ENCODE measurements around the gene MUC5AC.
"Not testable (repeated sequence)": the region's sequence is repeated elsewhere in the genome, so short reads cannot be mapped to it uniquely, and the experiment has no call there.

MUC5AC gene

GRCh38 chr11:1238767-1239595 is 81.2 kb downstream of the MUC5AC start:
- DNase-seq = no peak

- no peak for DNase-seq
These were observed 81.9 kb downstream of the MUC5AC start for GRCh38 chr11:1239596-1240205.

GRCh38 chr11:1240771-1241170 is 83.0 kb downstream of the MUC5AC start:
- DNase-seq = no peak

- DNase-seq = no peak
These were observed 84.0 kb downstream of the MUC5AC start for GRCh38 chr11:1241706-1242105.

- no peak for DNase-seq
These were observed 84.5 kb downstream of the MUC5AC start for GRCh38 chr11:1242289-1242688.

GRCh38 chr11:1242751-1243150 is 85.0 kb downstream of the MUC5AC start:
- DNase-seq = not testable (repeated sequence)

- DNase-seq = not testable (repeated sequence)
These were observed 85.8 kb downstream of the MUC5AC start for GRCh38 chr11:1243521-1243920.

GRCh38 chr11:1244557-1244956 is 86.8 kb downstream of the MUC5AC start:
- DNase-seq = not testable (repeated sequence)

GRCh38 chr11:1245717-1246116 is 88.0 kb downstream of the MUC5AC start:
- not testable (repeated sequence) for DNase-seq

GRCh38 chr11:1246301-1246700 is 88.5 kb downstream of the MUC5AC start:
- not testable (repeated sequence) for DNase-seq

GRCh38 chr11:1247026-1247425 is 89.3 kb downstream of the MUC5AC start:
- DNase-seq = not testable (repeated sequence)

GRCh38 chr11:1248951-1249350 is 91.2 kb downstream of the MUC5AC start:
- not testable (repeated sequence) for DNase-seq

- not testable (repeated sequence) for DNase-seq
These were observed 92.7 kb downstream of the MUC5AC start for GRCh38 chr11:1250411-1250810.
